IMR-90 (cell line): ENCODE measurements around the gene PDS5A. TPM values are rescaled to one million over a fixed set of nuclear protein-coding genes. Genes with fewer than 3 reads are reported as not detected.

Experiments
- ATAC-seq: fragments of 200-7000 bp; cut with Tn5 transposase; 2 replicates; pipeline ENCODE4 v1.9.1; 2020; ENCODE audit warnings: low read depth, mild to moderate bottlenecking, moderate library complexity
- BruUV-seq: library from RNA; stranded (reverse); fragments of 400-500 nt; replicated peaks from 2 replicates; lab custom pipeline; 2021; lab: Mats Ljungman, UMichigan
- CTCF ChIA-PET: fragments of 300-600 bp; formaldehyde crosslinking; extraction: SDS; loops from one replicate; lab custom pipeline; 2021; ENCODE audit warnings: antibody characterized with exemption; lab: Yijun Ruan, JAX
- POLR2A ChIA-PET: fragments of 300-600 bp; sonication (Branson Sonifier 250); formaldehyde crosslinking; loops from one replicate; lab custom pipeline; 2022; ENCODE audit warnings: antibody characterized with exemption; ENCODE audit not compliant: unreplicated experiment; lab: Charles Lee
- DNase-seq: peaks from one replicate; pipeline ENCODE4 v3.0.0; 2013
- H2AFZ ChIP-seq: replicated peaks from 2 replicates; pipeline ENCODE3; 2013; ENCODE audit warnings: low read length, mild to moderate bottlenecking; ENCODE audit not compliant: poor library complexity
- H2AK5ac ChIP-seq: 2 replicates; pipeline ENCODE4 v1.6.1; 2013; ENCODE audit warnings: low read depth, low read length, inconsistent platforms
- H2AK9ac ChIP-seq: replicated peaks from 2 replicates; pipeline ENCODE3; 2013; ENCODE audit warnings: mild to moderate bottlenecking, low read depth, low read length, moderate library complexity; ENCODE audit not compliant: poor library complexity
- H2BK120ac ChIP-seq: 2 replicates; pipeline ENCODE4 v1.6.1; 2013; ENCODE audit warnings: low read depth, low read length, inconsistent platforms
- H2BK15ac ChIP-seq: 3 replicates; pipeline ENCODE4 v1.6.1; 2013; ENCODE audit warnings: low read depth, low read length, inconsistent platforms
- H2BK20ac ChIP-seq: 2 replicates; pipeline ENCODE4 v1.6.1; 2013; ENCODE audit warnings: low read depth, mild to moderate bottlenecking, inconsistent platforms, low read length, moderate library complexity
- H2BK5ac ChIP-seq: 2 replicates; pipeline ENCODE4 v1.6.1; 2013; ENCODE audit warnings: mild to moderate bottlenecking, low read depth, low read length, inconsistent platforms; ENCODE audit not compliant: poor library complexity, severe bottlenecking
- H3K14ac ChIP-seq: replicated peaks from 2 replicates; pipeline ENCODE4 v1.6.1; 2013; ENCODE audit warnings: low read depth, low read length, inconsistent platforms
- H3K18ac ChIP-seq: 2 replicates; pipeline ENCODE4 v1.6.1; 2013; ENCODE audit warnings: low read depth, low read length, control low read depth
- H3K23ac ChIP-seq: 2 replicates; pipeline ENCODE4 v1.6.1; 2013; ENCODE audit warnings: low read depth, low read length, inconsistent platforms
- H3K27ac ChIP-seq: 2 replicates; pipeline ENCODE4 v1.5.1; 2013; ENCODE audit warnings: mild to moderate bottlenecking, control low read depth, low read length; ENCODE audit not compliant: insufficient read depth
- H3K27me3 ChIP-seq: 2 replicates; pipeline ENCODE4 v1.6.1; 2013; ENCODE audit warnings: low read length; ENCODE audit not compliant: control insufficient read depth, insufficient read depth
- H3K36me3 ChIP-seq: 2 replicates; pipeline ENCODE4 v1.6.1; 2013; ENCODE audit warnings: low read length, mixed read lengths; ENCODE audit not compliant: control insufficient read depth, insufficient read depth
- H3K4ac ChIP-seq: 2 replicates; pipeline ENCODE4 v1.6.1; 2013; ENCODE audit warnings: low read depth, low read length, inconsistent platforms
- H3K4me1 ChIP-seq: 2 replicates; pipeline ENCODE4 v1.6.1; 2013; ENCODE audit warnings: low read length, mixed read lengths; ENCODE audit not compliant: control insufficient read depth, insufficient read depth
- H3K4me2 ChIP-seq: 2 replicates; pipeline ENCODE4 v1.6.1; 2013; ENCODE audit warnings: low read depth, mild to moderate bottlenecking, control low read depth, low read length, moderate library complexity
- H3K4me3 ChIP-seq: 2 replicates; pipeline ENCODE4 v1.5.1; 2013; ENCODE audit warnings: low read depth, mild to moderate bottlenecking, control low read depth, low read length, moderate library complexity; ENCODE audit not compliant: insufficient read depth
- H3K56ac ChIP-seq: 2 replicates; pipeline ENCODE4 v1.6.1; 2013; ENCODE audit warnings: low read length, inconsistent platforms; ENCODE audit not compliant: insufficient read depth; ENCODE audit errors: extremely low read depth
- H3K79me1 ChIP-seq, 2 experiments: 2 replicates each; pipeline ENCODE4 v1.6.1; 2013; ENCODE audit warnings: low read length in 2 of 2, inconsistent platforms in 1 of 2, low read depth in 1 of 2
- H3K9ac ChIP-seq: 2 replicates; pipeline ENCODE4 v1.6.1; 2013; ENCODE audit warnings: low read depth, low read length, control low read depth
- H3K9me1 ChIP-seq: 2 replicates; pipeline ENCODE4 v1.6.1; 2013; ENCODE audit warnings: low read length, inconsistent platforms; ENCODE audit not compliant: insufficient read depth
- H3K9me3 ChIP-seq: 2 replicates; pipeline ENCODE4 v1.6.1; 2013; ENCODE audit warnings: low read length; ENCODE audit not compliant: control insufficient read depth, insufficient read depth
- H4K20me1 ChIP-seq: 2 replicates; pipeline ENCODE4 v1.6.1; 2013; ENCODE audit warnings: low read length, inconsistent platforms; ENCODE audit not compliant: insufficient read depth
- H4K5ac ChIP-seq: 2 replicates; pipeline ENCODE4 v1.6.1; 2013; ENCODE audit warnings: mild to moderate bottlenecking, low read depth, low read length, control low read depth
- H4K8ac ChIP-seq, 2 experiments: 2 replicates each; pipeline ENCODE4 v1.6.1; 2013; ENCODE audit warnings: low read depth in 2 of 2, low read length in 2 of 2, control low read depth in 1 of 2, inconsistent platforms in 1 of 2
- H4K91ac ChIP-seq: 2 replicates; pipeline ENCODE4 v1.6.1; 2013; ENCODE audit warnings: low read depth, low read length, inconsistent platforms; ENCODE audit not compliant: insufficient read depth
- BHLHE40 ChIP-seq: fragments of 150-350 bp; IDR thresholded peaks from 2 replicates; pipeline ENCODE4 v1.6.1; 2016; ENCODE audit warnings: mild to moderate bottlenecking, low read depth, low read length
- CEBPB ChIP-seq: IDR thresholded peaks from 2 replicates; pipeline ENCODE4 v1.6.1; 2012; ENCODE audit warnings: low read depth, low read length, improper control_type of control experiment
- CHD1 ChIP-seq: IDR thresholded peaks from 2 replicates; pipeline ENCODE4 v1.6.1; 2012; ENCODE audit warnings: low read depth, low read length, improper control_type of control experiment
- CTCF ChIP-seq: conservative IDR thresholded peaks from 2 replicates; pipeline ENCODE4 v1.5.1; 2012; ENCODE audit warnings: mild to moderate bottlenecking, low read depth, low read length, improper control_type of control experiment
- ELK1 ChIP-seq: fragments of 150-350 bp; IDR thresholded peaks from 2 replicates; pipeline ENCODE4 v1.6.1; 2016; ENCODE audit warnings: low read depth, mild to moderate bottlenecking, low read length, moderate library complexity, borderline replicate concordance
- FOS ChIP-seq: fragments of 150-350 bp; IDR thresholded peaks from 2 replicates; pipeline ENCODE4 v1.6.1; 2016; ENCODE audit warnings: low read depth, low read length
- MAFK ChIP-seq: IDR thresholded peaks from 2 replicates; pipeline ENCODE4 v1.6.1; 2012; ENCODE audit warnings: low read depth, low read length, improper control_type of control experiment
- MAZ ChIP-seq: IDR thresholded peaks from 2 replicates; pipeline ENCODE4 v1.6.1; 2012; ENCODE audit warnings: low read depth, mild to moderate bottlenecking, low read length, improper control_type of control experiment, moderate library complexity, borderline replicate concordance
- MXI1 ChIP-seq: IDR thresholded peaks from 2 replicates; pipeline ENCODE4 v1.6.1; 2012; ENCODE audit warnings: low read depth, mild to moderate bottlenecking, low read length, moderate library complexity, borderline replicate concordance
- NFE2L2 ChIP-seq: fragments of 150-350 bp; IDR thresholded peaks from 2 replicates; pipeline ENCODE4 v1.6.1; 2016; ENCODE audit warnings: low read depth, mild to moderate bottlenecking, low read length
- POLR2A ChIP-seq: IDR thresholded peaks from 2 replicates; pipeline ENCODE4 v1.6.1; 2012; ENCODE audit warnings: mild to moderate bottlenecking, low read depth, low read length
- RAD21 ChIP-seq: IDR thresholded peaks from 2 replicates; pipeline ENCODE4 v1.6.1; 2012; ENCODE audit warnings: low read length, improper control_type of control experiment
- RCOR1 ChIP-seq: IDR thresholded peaks from 2 replicates; pipeline ENCODE4 v1.6.1; 2012; ENCODE audit warnings: mild to moderate bottlenecking, low read length, improper control_type of control experiment; ENCODE audit not compliant: insufficient replicate concordance
- RFX5 ChIP-seq: IDR thresholded peaks from 2 replicates; pipeline ENCODE4 v1.8.0; 2012; ENCODE audit warnings: low read depth, mild to moderate bottlenecking, low read length, moderate library complexity
- SMC3 ChIP-seq: fragments of 150-350 bp; IDR thresholded peaks from 2 replicates; pipeline ENCODE4 v1.6.1; 2016; ENCODE audit warnings: low read depth, mild to moderate bottlenecking, antibody characterized with exemption, low read length, moderate library complexity
- USF2 ChIP-seq: fragments of 150-350 bp; IDR thresholded peaks from 2 replicates; pipeline ENCODE4 v1.6.1; 2017; ENCODE audit warnings: mild to moderate bottlenecking, antibody characterized with exemption, low read length, low read depth
- WGBS, 2 experiments: methylation state at CpG; one replicate each; pipeline versions ENCODE4 v1.1.5 to v1.1.7; 2013; ENCODE audit warnings: missing lambda C conversion rate in 2 of 2; ENCODE audit not compliant: insufficient read length in 1 of 2; ENCODE audit errors: extremely low coverage in 2 of 2; 5-methylcytosine and 5-hydroxymethylcytosine counted together
- dilution Hi-C: fragments of 300-500 bp; cut with HindIII; formaldehyde crosslinking; loops from one replicate; pipeline ENCODE4 v1.14.3; 2018; ENCODE audit warnings: low sequenced_read_pairs; ENCODE audit not compliant: unreplicated experiment
- in situ Hi-C: fragments of 300-500 bp; cut with MboI; formaldehyde crosslinking; loops from 3 replicates; pipeline ENCODE4 v1.14.3; 2019; ENCODE audit warnings: low sequenced_read_pairs, inconsistent platforms, mixed read lengths
- intact Hi-C: fragments of 100-400 bp; cut with micrococcal nuclease; formaldehyde crosslinking; loops from 2 replicates; pipeline ENCODE4 v1.10.0; 2022
- polyA plus RNA-seq, 3 experiments: library from polyadenylated mRNA; depleted of rRNA; stranded (reverse); fragments of >200 nt; gene quantifications; 2 replicates each; pipeline ENCODE4 v1.2.3, GENCODE V29; 2012; ENCODE audit warnings: low replicate concordance in 1 of 3
- total RNA-seq: library from RNA; depleted of rRNA; stranded (reverse); fragments of >200 nt; gene quantifications from 2 replicates; pipeline ENCODE4 v1.2.3, GENCODE V29; 2012

Gene PDS5A
- total and polyA plus RNA-seq, 2 of the 4 experiments (the other 2 are of a cell fraction): 16.3 to 33.5 TPM

GRCh38 chr4:40020221-40020620 lies 42.5 kb upstream of the PDS5A start:
- Histone ChIP-seq H4K20me1 (no peaks in the 10 kb centered on the region), H2BK120ac (no peak overlapping the region), H2AK9ac (no peak overlapping the region), H3K79me1 (no peaks in the 10 kb centered on the region), H3K56ac (no peak overlapping the region), H2AK5ac (no peak overlapping the region), H3K4me3 (no peak overlapping the region), H3K4me1 (no peaks in the 10 kb centered on the region), H3K9me1 (no peaks in the 10 kb centered on the region), H3K23ac (no peak overlapping the region), H2AFZ (no peak overlapping the region), H4K5ac (no peak overlapping the region), H2BK15ac (no peak overlapping the region), H3K36me3 (no peaks in the 10 kb centered on the region), H3K27me3 (no peaks in the 10 kb centered on the region), H4K8ac (no peak overlapping the region), H3K18ac (no peak overlapping the region), H3K9ac (no peak overlapping the region), H4K91ac (no peak overlapping the region), H3K4me2 (no peak overlapping the region), H3K14ac (no peak overlapping the region), H2BK5ac (no peak overlapping the region), H2BK20ac (no peak overlapping the region), H3K27ac (no peak overlapping the region), H3K9me3 (no peaks in the 10 kb centered on the region), H3K4ac (no peak overlapping the region)
- in situ Hi-C loops (no loop called here), dilution Hi-C loops (no loop called here), intact Hi-C loops (no loop called here)
- POLR2A ChIA-PET: interaction anchor here (0.6 kb wide), 1 partner anchor 296 kb away, joined by 7 read pairs; no protein-coding TSS in a partner anchor
- no peak for ATAC-seq
- CTCF ChIA-PET: interaction anchor here (0.6 kb wide), 1 partner anchor 39 kb away, joined by 6 read pairs; no protein-coding TSS in a partner anchor
- no peak for TF ChIP-seq BHLHE40
- no peak for TF ChIP-seq RFX5
- no peak for TF ChIP-seq SMC3
- TF ChIP-seq RCOR1: no peak
- TF ChIP-seq MAZ: no peak
- no peak for TF ChIP-seq CTCF
- no peak for TF ChIP-seq RAD21
- TF ChIP-seq CEBPB: no peak
- TF ChIP-seq NFE2L2: no peak
- TF ChIP-seq POLR2A: no peak
- TF ChIP-seq CHD1: no peak
- no peak for TF ChIP-seq ELK1
- TF ChIP-seq MAFK: no peak
- TF ChIP-seq FOS: no peak
- no peak for TF ChIP-seq USF2
- no peak for TF ChIP-seq MXI1
- BruUV-seq: no TSS peak
- DNase-seq: no peak
- WGBS, 2 experiments: 85% methylated on average over 14 of the region's 15 CpGs; no CpG with 5 or more reads in 1 of the 2 experiments
